SK-N-DZ (cell line): ENCODE measurements around the gene ABL2.
A peak's percentile ranks its signal among the peaks of the same experiment; 100 is the strongest.
"Not testable (repeated sequence)": the region's sequence is repeated elsewhere in the genome, so short reads cannot be mapped to it uniquely, and the experiment has no call there.

ENCODE experiments used
- DNase-seq: peaks from one replicate; pipeline ENCODE4 v3.0.0-alpha.2; 2015; ENCODE audit warnings: low spot score

The ABL2 gene

GRCh38 chr1:179169616-179170467 lies 59.6 kb downstream of the ABL2 start:
- DNase-seq, result no peak

GRCh38 chr1:179168536-179168935 lies 60.9 kb downstream of the ABL2 start:
- DNase-seq, result no peak

GRCh38 chr1:179167955-179168354 lies 61.5 kb downstream of the ABL2 start:
- no peak for DNase-seq

- DNase-seq, result no peak
These were observed 62.1 kb downstream of the ABL2 start for GRCh38 chr1:179167418-179167777.

- peak; percentile 52 for DNase-seq
These were observed 62.6 kb downstream of the ABL2 start for GRCh38 chr1:179166663-179167417.

- no peak for DNase-seq
These were observed 65.0 kb downstream of the ABL2 start for GRCh38 chr1:179164494-179164893.

GRCh38 chr1:179156708-179157107 lies 72.8 kb downstream of the ABL2 start:
- DNase-seq, result no peak

- DNase-seq, result no peak
These were observed 73.5 kb downstream of the ABL2 start for GRCh38 chr1:179156026-179156425.

GRCh38 chr1:179155615-179156014 lies 73.9 kb downstream of the ABL2 start:
- no peak for DNase-seq

GRCh38 chr1:179154437-179154836 lies 75.0 kb downstream of the ABL2 start:
- no peak for DNase-seq

- DNase-seq, result no peak
These were observed 76.3 kb downstream of the ABL2 start for GRCh38 chr1:179153217-179153616.

GRCh38 chr1:179151908-179152682 lies 77.4 kb downstream of the ABL2 start:
- no peak for DNase-seq

- DNase-seq, result no peak
These were observed 82.6 kb downstream of the ABL2 start for GRCh38 chr1:179146911-179147310.

GRCh38 chr1:179146476-179146875 lies 83.0 kb downstream of the ABL2 start:
- DNase-seq, result no peak

GRCh38 chr1:179145521-179145920 lies 84.0 kb downstream of the ABL2 start:
- DNase-seq, result no peak

GRCh38 chr1:179144626-179145025 lies 84.9 kb downstream of the ABL2 start:
- no peak for DNase-seq

- DNase-seq, result no peak
These were observed 86.2 kb downstream of the ABL2 start for GRCh38 chr1:179143322-179143721.

GRCh38 chr1:179142889-179143299 lies 86.6 kb downstream of the ABL2 start:
- no peak for DNase-seq

GRCh38 chr1:179141592-179142251 lies 87.8 kb downstream of the ABL2 start:
- no peak for DNase-seq

- not testable (repeated sequence) for DNase-seq
These were observed 90.7 kb downstream of the ABL2 start for GRCh38 chr1:179138755-179139154.

- DNase-seq, result no peak
These were observed 91.7 kb downstream of the ABL2 start for GRCh38 chr1:179137617-179138255.
